Astrocyte (in vitro differentiated cells and primary cell): Measurements from ENCODE around the gene CGB3. TPM values are rescaled to one million over a fixed set of nuclear protein-coding genes. Genes with fewer than 3 reads are reported as not detected.

Experiments used
- DNase-seq: peaks from one replicate; pipeline ENCODE4 v3.0.0-alpha.2; 2010; ENCODE audit warnings: low read depth
- FAIRE-seq: peaks from 2 replicates; lab custom pipeline; 2011; peaks lifted over from hg19 to GRCh38; lab: Jason Lieb, UNC
- H2AFZ ChIP-seq: 2 replicates; pipeline ENCODE4 v1.6.0; 2012; ENCODE audit warnings: low read depth, low read length, inconsistent platforms
- H3K27ac ChIP-seq: 2 replicates; pipeline ENCODE4 v1.5.1; 2011; ENCODE audit warnings: low read depth, low read length, inconsistent platforms
- H3K27me3 ChIP-seq: 2 replicates; pipeline ENCODE4 v1.6.0; 2011; ENCODE audit warnings: low read length, inconsistent platforms; ENCODE audit not compliant: insufficient read depth
- H3K36me3 ChIP-seq: 2 replicates; pipeline ENCODE4 v1.5.1; 2011; ENCODE audit warnings: low read length, inconsistent platforms; ENCODE audit not compliant: insufficient read depth
- H3K4me1 ChIP-seq: 2 replicates; pipeline ENCODE4 v1.5.1; 2011; ENCODE audit warnings: low read length, inconsistent platforms; ENCODE audit not compliant: insufficient read depth
- H3K4me2 ChIP-seq: 2 replicates; pipeline ENCODE4 v1.6.0; 2012; ENCODE audit warnings: low read length, inconsistent platforms
- H3K4me3 ChIP-seq: 2 replicates; pipeline ENCODE4 v1.5.1; 2011; ENCODE audit warnings: low read depth, mild to moderate bottlenecking, low read length, inconsistent platforms; ENCODE audit not compliant: insufficient read depth
- H3K79me2 ChIP-seq: 2 replicates; pipeline ENCODE4 v1.6.0; 2012; ENCODE audit warnings: mild to moderate bottlenecking, low read length, inconsistent platforms; ENCODE audit not compliant: insufficient read depth
- H3K9ac ChIP-seq: 2 replicates; pipeline ENCODE4 v1.6.0; 2012; ENCODE audit warnings: mild to moderate bottlenecking, low read length, inconsistent platforms
- H3K9me3 ChIP-seq: 2 replicates; pipeline ENCODE4 v1.5.1; 2012; ENCODE audit warnings: low read depth, mild to moderate bottlenecking, low read length, inconsistent platforms; ENCODE audit not compliant: insufficient read depth
- H4K20me1 ChIP-seq: 2 replicates; pipeline ENCODE4 v1.6.0; 2012; ENCODE audit warnings: low read length, inconsistent platforms; ENCODE audit not compliant: insufficient read depth
- H3K27ac Mint-ChIP-seq: one replicate; pipeline ENCODE4 v1.8.0; 2021; ENCODE audit warnings: mild to moderate bottlenecking, mixed read lengths; ENCODE audit not compliant: unreplicated experiment
- H3K27me3 Mint-ChIP-seq: one replicate; pipeline ENCODE4 v1.8.0; 2021; ENCODE audit warnings: low read depth, mixed read lengths; ENCODE audit not compliant: unreplicated experiment
- H3K36me3 Mint-ChIP-seq: one replicate; pipeline ENCODE4 v1.8.0; 2021; ENCODE audit warnings: low read depth, mixed read lengths; ENCODE audit not compliant: unreplicated experiment
- H3K4me1 Mint-ChIP-seq: one replicate; pipeline ENCODE4 v1.8.0; 2021; ENCODE audit warnings: low read depth, mixed read lengths; ENCODE audit not compliant: unreplicated experiment
- H3K4me3 Mint-ChIP-seq: one replicate; pipeline ENCODE4 v1.8.0; 2021; ENCODE audit warnings: mild to moderate bottlenecking, moderate library complexity, mixed read lengths; ENCODE audit not compliant: unreplicated experiment
- H3K9me3 Mint-ChIP-seq: one replicate; pipeline ENCODE4 v1.8.0; 2021; ENCODE audit warnings: mild to moderate bottlenecking, mixed read lengths; ENCODE audit not compliant: unreplicated experiment
- CTCF ChIP-seq: IDR thresholded peaks from 2 replicates; pipeline ENCODE4 v1.5.1; 2011; ENCODE audit warnings: low read depth, mild to moderate bottlenecking, inconsistent platforms, low read length, moderate library complexity; ENCODE audit not compliant: insufficient read depth
- EZH2 ChIP-seq: IDR thresholded peaks from 2 replicates; pipeline ENCODE4 v1.6.1; 2012; ENCODE audit warnings: mild to moderate bottlenecking, low read length, inconsistent platforms; ENCODE audit not compliant: insufficient read depth
- total RNA-seq: library from RNA; stranded (reverse); gene quantifications from 2 replicates; pipeline ENCODE4 v1.2.1, GENCODE V29; 2021

CGB3 gene
- total RNA-seq, 1 donor from 2014 or later: 3.6 TPM

DNA sequence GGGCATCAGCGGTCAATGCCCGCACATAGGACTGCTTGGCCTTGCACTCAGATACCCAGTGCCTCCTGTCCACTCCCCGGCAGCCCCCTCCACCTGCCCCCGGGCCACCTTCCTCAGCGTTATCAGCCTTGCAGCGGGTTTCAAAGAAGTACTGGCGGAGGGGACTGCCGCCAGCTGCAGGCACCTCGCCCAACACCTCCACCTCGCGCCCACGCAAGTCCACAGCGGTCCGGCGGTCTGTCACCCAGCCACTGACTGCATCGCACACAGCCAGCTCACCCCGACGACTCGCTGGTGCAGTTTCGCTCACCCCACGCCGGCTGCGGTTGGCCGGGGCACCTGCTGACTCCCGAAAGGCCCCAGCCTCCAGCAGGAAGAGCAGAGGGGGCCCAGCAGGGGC, 37.3 kb upstream of the CGB3 start:
- H3K9ac ChIP-seq: no peak overlapping the region
- DNase-seq (no peak), FAIRE-seq (no peak)
- no peak overlapping the region for H3K27ac Mint-ChIP-seq
- H3K9me3 Mint-ChIP-seq: no peaks in the 10 kb centered on the region
- no peak overlapping the region for H3K4me3 Mint-ChIP-seq
- H3K27me3 ChIP-seq: no peaks in the 10 kb centered on the region
- H3K9me3 ChIP-seq: no peaks in the 10 kb centered on the region
- peaks cover 30% of the 10 kb centered on the region for H3K4me1 ChIP-seq
- H3K4me3 ChIP-seq: no peak overlapping the region
- H3K4me1 Mint-ChIP-seq: peaks cover 21% of the 10 kb centered on the region
- no peaks in the 10 kb centered on the region for H3K36me3 ChIP-seq
- H3K27ac ChIP-seq: no peak overlapping the region
- peaks cover 10% of the 10 kb centered on the region for H3K27me3 Mint-ChIP-seq
- peaks cover 7% of the 10 kb centered on the region for H3K36me3 Mint-ChIP-seq
- H3K79me2 ChIP-seq: peaks cover 53% of the 10 kb centered on the region
- no peak for TF ChIP-seq EZH2
- TF ChIP-seq CTCF: no peak
- H4K20me1 ChIP-seq: peaks cover 59% of the 10 kb centered on the region
- H3K4me2 ChIP-seq: no peak overlapping the region
- H2AFZ ChIP-seq: no peak overlapping the region

- DNase-seq: no peak
- peaks cover 30% of the 10 kb centered on the region for H3K4me1 ChIP-seq
- TF ChIP-seq EZH2 (no peak), CTCF (no peak)
- no peak for FAIRE-seq
- Mint-ChIP-seq H3K4me3 (peak overlapping the region; percentile 70), H3K36me3 (peaks cover 7% of the 10 kb centered on the region), H3K27ac (no peak overlapping the region), H3K9me3 (no peaks in the 10 kb centered on the region), H3K4me1 (peaks cover 20% of the 10 kb centered on the region), H3K27me3 (peaks cover 10% of the 10 kb centered on the region)
- no peaks in the 10 kb centered on the region for H3K9me3 ChIP-seq
- no peaks in the 10 kb centered on the region for H3K27me3 ChIP-seq
- no peak overlapping the region for H2AFZ ChIP-seq
- no peak overlapping the region for H3K9ac ChIP-seq
- no peaks in the 10 kb centered on the region for H3K36me3 ChIP-seq
- no peak overlapping the region for H3K4me3 ChIP-seq
- peaks cover 55% of the 10 kb centered on the region for H4K20me1 ChIP-seq
- H3K79me2 ChIP-seq: peaks cover 57% of the 10 kb centered on the region
- no peak overlapping the region for H3K4me2 ChIP-seq
- H3K27ac ChIP-seq: no peak overlapping the region
These were observed 36.9 kb upstream of the CGB3 start for GRCh38 chr19:49061000-49061399.

- Histone ChIP-seq H3K9me3 (no peaks in the 10 kb centered on the region), H3K27me3 (no peaks in the 10 kb centered on the region), H3K79me2 (peaks cover 59% of the 10 kb centered on the region), H3K27ac (no peak overlapping the region), H4K20me1 (peaks cover 48% of the 10 kb centered on the region), H3K4me2 (peak overlapping the region; percentile 90), H3K4me3 (no peak overlapping the region), H2AFZ (no peak overlapping the region), H3K36me3 (no peaks in the 10 kb centered on the region), H3K4me1 (peaks cover 22% of the 10 kb centered on the region), H3K9ac (no peak overlapping the region)
- H3K4me1 Mint-ChIP-seq: peaks cover 15% of the 10 kb centered on the region
- TF ChIP-seq CTCF (no peak), EZH2 (no peak)
- DNase-seq (no peak), FAIRE-seq (no peak)
- H3K27ac Mint-ChIP-seq: peak overlapping the region; percentile 26
- H3K4me3 Mint-ChIP-seq: peak overlapping the region; percentile 58
- H3K9me3 Mint-ChIP-seq: no peaks in the 10 kb centered on the region
- H3K36me3 Mint-ChIP-seq: peaks cover 7% of the 10 kb centered on the region
- H3K27me3 Mint-ChIP-seq: peaks cover 10% of the 10 kb centered on the region
These were observed 34.9 kb upstream of the CGB3 start for GRCh38 chr19:49059053-49059452.
